HG03060 (cell line): ENCODE measurements around the gene MRFAP1L1.

Experiments used
- ATAC-seq: cut with Tn5 transposase; IDR thresholded peaks from one replicate; pipeline ENCODE4 v1.9.1; 2021; ENCODE audit warnings: low read depth, moderate number of reproducible peaks; ENCODE audit not compliant: unreplicated experiment

MRFAP1L1 gene

GRCh38 chr4:6718932-6719610, 9.4 kb upstream of the MRFAP1L1 start:
- ATAC-seq, result no peak

GRCh38 chr4:6716958-6717655, 7.4 kb upstream of the MRFAP1L1 start:
- no peak for ATAC-seq

GRCh38 chr4:6716018-6716911, 6.6 kb upstream of the MRFAP1L1 start, which contains the start of gene BLOC1S4:
TSS of gene BLOC1S4 (plus strand) at chr4:6716174. CDS start at chr4:6716210, 36 bp downstream.
- peak; percentile 73 for ATAC-seq

DNA sequence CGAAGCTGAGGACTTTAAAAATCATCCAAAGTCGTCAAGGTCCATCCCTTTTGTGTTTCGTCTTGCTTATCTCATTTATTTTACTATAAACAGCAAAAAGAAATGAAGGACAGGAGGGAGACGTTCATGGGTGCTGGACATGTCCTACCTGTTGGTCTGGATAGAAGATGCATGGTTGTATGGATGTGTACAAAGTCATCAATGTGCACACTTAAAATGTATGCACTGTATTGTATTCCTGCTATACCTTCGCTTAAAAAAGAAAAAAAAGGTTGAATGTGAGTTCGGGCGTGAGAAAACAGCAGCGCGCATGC, 6.0 kb upstream of the MRFAP1L1 start:
- ATAC-seq, result no peak

- ATAC-seq, result no peak
Measured at GRCh38 chr4:6714954-6715353, 5.3 kb upstream of the MRFAP1L1 start.

- no peak for ATAC-seq
Measured at GRCh38 chr4:6710996-6711395, 1.3 kb upstream of the MRFAP1L1 start.

- no peak for ATAC-seq
Measured at GRCh38 chr4:6710282-6710681, 617 bp upstream of the MRFAP1L1 start.

GRCh38 chr4:6706173-6706572, 3.5 kb downstream of the MRFAP1L1 start:
- no peak for ATAC-seq

- no peak for ATAC-seq
Measured at GRCh38 chr4:6705646-6706045, 4.0 kb downstream of the MRFAP1L1 start.

GRCh38 chr4:6703786-6704185, 5.9 kb downstream of the MRFAP1L1 start:
- ATAC-seq, result no peak

GRCh38 chr4:6702761-6703160, 6.9 kb downstream of the MRFAP1L1 start:
- ATAC-seq, result no peak

- ATAC-seq, result no peak
Measured at GRCh38 chr4:6701371-6701770, 8.3 kb downstream of the MRFAP1L1 start.

DNA sequence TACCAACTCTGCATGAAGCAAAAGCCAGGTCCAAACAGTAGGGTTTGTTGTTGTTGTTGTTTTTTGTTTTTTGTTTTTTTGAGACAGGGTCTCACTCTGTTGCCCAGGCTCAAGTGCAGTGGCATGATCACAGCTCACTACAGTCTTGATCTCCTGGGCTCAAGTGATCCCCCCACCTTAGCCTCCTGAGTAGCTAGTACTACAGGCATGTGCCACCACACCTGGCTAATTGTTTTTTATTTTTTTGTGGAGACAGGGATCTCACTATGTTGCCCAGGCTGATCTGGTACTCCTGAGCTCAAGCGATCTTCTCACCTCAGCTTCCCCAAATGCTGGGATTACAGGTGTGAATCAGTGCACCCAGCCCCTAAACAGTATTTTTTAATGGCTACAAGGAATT, 9.8 kb downstream of the MRFAP1L1 start:
- no peak for ATAC-seq

DNA sequence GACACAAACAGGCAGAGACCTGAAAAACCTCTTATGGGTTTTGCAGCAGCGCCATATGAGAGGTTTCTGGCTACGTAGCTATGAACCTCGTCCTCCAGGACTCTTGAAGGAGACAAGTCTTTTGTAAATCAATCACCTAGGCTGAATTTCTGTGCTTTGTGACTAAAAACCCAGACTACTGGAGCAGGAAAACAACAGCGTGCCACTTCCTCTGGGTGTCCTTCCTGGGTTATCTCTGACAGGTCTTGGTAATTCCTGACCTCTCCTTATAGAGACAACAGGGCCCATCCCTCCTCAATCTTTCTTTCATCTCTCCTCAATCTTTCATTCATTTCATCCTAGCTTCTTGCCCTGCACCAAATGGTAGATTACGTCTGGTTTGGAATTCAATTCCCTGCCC, 10.3 kb downstream of the MRFAP1L1 start:
- no peak for ATAC-seq

DNA sequence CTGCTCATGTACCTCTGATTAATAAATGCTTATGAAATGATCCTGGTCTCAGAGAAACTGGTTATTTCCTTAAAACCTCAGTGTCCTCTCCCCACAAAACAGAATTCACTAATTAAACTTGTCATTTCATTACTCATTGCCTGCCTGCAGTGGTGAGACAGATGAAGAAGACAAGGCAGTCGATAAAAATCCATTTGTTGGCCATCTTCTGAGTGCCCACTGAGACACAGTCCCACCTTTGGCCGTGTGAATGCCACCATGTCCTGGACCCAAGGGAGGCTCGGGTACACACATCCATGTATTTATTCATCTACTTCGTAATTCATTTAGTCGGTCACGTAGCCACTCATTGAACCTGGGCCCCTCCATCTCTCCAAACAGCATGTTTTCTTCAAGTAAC, 12.5 kb downstream of the MRFAP1L1 start:
- no peak for ATAC-seq

- ATAC-seq, result no peak
Measured at GRCh38 chr4:6696611-6697010, 13.1 kb downstream of the MRFAP1L1 start.

DNA sequence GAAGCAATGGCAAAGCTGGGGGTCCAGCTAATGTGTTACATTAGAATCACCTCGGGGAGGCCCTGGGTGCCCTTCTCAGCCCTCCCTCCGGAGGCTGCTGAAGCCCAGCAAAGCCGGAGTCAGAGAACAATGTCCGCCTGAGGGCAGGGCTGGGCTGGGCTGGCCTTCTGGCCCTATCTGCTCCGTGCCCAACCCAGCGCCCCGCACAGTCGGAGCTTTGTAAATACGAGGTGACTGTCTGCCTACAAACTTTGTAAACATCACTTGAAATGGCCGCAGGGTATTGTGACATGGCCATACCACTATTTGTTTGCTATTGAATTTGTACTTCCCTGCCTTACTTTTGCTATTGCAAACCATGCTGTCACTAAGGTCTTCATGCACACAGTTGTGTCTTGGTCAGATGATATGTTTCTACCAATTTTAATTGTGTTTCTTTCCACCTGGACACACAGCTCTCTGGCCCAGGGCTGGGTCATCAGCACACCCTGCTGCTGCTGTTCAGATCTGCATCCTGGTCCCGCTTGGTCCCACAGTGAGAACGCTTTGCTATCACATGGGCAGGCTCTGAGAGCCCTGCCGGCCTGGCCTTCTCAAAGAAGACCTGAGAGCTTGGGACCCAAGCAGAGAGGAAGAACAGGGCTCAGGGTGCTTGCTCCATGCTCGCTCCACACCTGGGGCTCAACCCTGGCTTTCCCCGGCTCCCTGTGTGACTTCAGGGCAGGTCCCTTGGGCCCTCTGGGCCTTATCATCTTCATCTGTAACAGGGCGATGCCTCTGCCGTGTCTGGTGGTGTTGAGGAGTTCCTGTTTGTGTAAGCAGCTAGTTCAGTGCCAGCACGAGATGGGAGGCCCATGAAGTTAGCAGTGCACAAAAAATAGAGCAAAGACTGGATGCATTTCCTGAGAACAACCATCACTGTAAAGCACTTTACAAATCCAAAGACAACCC, 13.7 kb downstream of the MRFAP1L1 start:
- no peak for ATAC-seq

- no peak for ATAC-seq
Measured at GRCh38 chr4:6694177-6694901, 15.3 kb downstream of the MRFAP1L1 start.
